OCI-LY1 (cell line): ENCODE measurements around the gene SMIM11.

Experiments used
- EZH2 ChIP-seq: fragments of 200-600 bp; sonication (generic), shearing (Covaris generic); IDR thresholded peaks from 2 replicates; pipeline ENCODE4 v1.8.0; 2017; ENCODE audit warnings: borderline replicate concordance, mixed run types, mild to moderate bottlenecking, antibody characterized with exemption, low read length, moderate library complexity, mixed read lengths
- TF ChIP-seq, protein P1 (sequence below): fragments of 200-600 bp; sonication (generic), shearing (Covaris generic); IDR thresholded peaks from 2 replicates; pipeline ENCODE4 v1.5.1; 2017; ENCODE audit warnings: mild to moderate bottlenecking, antibody characterized with exemption, low read length, moderate library complexity, mixed read lengths

DNA sequence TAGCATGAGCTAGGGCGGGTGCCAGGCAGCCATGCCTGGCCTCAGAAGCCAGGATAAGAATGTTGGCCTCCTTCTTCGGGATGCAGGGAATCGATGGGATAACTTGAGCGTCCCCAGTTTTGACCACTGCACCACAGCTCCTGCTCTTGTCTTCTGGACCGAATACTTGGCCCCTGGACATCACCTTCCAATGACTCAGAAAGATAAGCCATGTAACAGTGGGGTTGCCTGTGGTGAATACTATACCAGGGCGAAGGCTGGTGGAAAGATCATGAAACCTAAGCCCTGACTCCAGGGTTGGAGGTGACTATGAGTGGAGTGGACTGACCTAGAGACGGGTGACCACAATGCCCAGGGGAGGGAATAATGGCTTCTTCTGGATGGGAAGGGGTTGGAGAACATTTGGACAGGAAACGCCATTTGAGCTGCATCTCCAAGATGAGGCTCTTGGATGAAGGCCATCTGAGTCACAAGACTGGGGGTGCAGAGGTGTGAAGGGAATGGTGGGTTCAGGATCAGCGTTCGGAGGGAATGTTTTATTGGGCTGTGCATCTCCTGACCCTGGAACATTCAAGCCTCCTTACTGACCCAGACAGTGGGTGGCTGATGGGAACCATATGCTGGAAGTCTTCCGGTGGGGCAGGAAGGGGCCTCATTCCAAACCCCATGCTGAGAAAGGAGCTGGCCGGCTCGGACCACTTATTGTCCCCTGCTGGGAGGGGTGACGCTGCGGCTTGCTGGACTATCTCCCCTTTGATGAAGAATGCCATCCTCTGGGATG, 30.0 kb upstream of the SMIM11 start:
- TF ChIP-seq, protein P1, sequence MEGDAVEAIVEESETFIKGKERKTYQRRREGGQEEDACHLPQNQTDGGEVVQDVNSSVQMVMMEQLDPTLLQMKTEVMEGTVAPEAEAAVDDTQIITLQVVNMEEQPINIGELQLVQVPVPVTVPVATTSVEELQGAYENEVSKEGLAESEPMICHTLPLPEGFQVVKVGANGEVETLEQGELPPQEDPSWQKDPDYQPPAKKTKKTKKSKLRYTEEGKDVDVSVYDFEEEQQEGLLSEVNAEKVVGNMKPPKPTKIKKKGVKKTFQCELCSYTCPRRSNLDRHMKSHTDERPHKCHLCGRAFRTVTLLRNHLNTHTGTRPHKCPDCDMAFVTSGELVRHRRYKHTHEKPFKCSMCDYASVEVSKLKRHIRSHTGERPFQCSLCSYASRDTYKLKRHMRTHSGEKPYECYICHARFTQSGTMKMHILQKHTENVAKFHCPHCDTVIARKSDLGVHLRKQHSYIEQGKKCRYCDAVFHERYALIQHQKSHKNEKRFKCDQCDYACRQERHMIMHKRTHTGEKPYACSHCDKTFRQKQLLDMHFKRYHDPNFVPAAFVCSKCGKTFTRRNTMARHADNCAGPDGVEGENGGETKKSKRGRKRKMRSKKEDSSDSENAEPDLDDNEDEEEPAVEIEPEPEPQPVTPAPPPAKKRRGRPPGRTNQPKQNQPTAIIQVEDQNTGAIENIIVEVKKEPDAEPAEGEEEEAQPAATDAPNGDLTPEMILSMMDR, result no peak
- TF ChIP-seq EZH2, result no peak
